ENCODE measurements around the gene CYYR1.

The CYYR1 gene

GRCh38 chr21:26437326-26438009 is 135.6 kb downstream of the CYYR1 start:
- DNase-seq (ENCODE audit: low read depth in 2 of 2), result no peak

DNA sequence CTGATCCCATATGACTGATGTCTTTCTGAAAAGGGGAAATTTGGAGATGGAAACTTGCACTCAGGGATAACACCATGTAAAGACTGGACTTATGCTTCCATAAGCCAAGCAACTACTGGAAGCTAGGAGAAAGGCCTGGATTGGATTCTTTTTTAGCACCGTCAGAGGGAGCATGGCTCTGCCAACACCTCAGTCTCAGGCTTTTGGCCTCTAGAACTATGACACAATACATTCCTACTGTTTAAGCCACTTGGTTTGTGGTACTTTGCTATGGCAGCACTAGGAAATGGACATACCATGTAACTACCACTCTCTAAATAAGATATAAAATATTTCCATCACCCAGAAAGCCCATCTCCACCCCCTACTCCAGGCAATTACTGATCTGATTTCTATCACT is 139.7 kb downstream of the CYYR1 start:
- DNase-seq (ENCODE audit: low read depth in 2 of 2), result no peak

GRCh38 chr21:26432410-26432809 is 140.7 kb downstream of the CYYR1 start:
- DNase-seq (ENCODE audit: low read depth in 2 of 2), result no peak

DNA sequence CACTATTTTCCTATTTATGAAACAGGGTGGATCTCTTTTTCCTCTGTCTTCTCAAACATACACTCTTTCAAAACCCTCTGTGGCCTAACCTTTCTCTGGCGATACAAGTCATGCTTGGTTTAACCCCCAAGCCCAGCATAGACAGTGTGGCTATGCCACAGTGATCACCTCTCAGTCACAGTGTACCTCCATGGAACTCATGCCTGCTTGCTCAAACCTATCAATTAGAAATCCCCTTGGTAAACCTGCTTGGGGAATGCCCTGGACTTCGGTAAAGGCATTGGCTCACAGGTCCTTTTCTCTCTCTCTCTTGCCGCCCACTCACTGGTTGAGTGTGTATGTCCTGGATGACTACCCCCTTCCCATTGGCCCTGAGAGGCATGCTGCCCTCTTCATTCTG is 147.5 kb downstream of the CYYR1 start:
- DNase-seq (ENCODE audit: low read depth in 2 of 2), result no peak

- no peak for DNase-seq (ENCODE audit: low read depth in 2 of 2)
Observed at GRCh38 chr21:26423511-26423910, 149.6 kb downstream of the CYYR1 start.

DNA sequence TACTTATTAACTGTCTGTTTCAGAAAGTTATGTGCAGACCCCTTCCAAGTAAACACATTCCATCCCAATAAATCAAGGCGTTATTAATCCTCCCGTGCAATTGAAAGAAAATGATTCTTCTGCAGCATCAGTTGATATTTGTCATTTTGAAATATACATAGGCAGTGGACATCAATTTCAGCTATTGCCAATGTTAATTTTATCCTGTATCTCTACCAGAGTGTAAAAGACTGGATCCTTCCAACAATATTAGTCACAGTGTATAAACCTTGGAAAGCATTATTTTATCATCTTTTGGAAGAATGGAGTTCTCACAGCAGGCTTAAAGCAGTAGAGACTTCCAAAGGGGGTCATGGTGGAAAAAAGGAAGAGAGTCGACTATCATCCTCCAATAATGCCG is 150.4 kb downstream of the CYYR1 start:
- no peak for DNase-seq (ENCODE audit: low read depth in 2 of 2)

DNA sequence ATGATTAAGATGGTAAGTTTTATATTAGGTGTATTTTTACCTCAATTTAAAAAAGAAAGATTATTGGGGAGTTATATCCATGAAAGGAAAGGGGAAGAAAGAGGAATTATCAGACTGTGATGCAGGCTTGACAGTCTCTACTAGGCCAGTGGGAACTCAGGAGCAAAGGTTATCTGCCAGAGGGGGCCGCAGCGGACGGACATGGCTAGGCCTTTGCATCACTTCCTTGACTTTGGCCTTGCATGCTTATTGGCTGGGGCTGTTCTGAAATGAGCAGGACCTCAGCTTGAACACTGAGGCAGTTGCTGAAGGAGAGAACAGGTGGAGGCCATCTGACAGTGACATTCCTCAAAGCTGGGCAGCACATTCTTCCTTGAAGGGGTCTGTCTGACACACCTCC is 150.9 kb downstream of the CYYR1 start:
- DNase-seq (ENCODE audit: low read depth in 2 of 2), result no peak

GRCh38 chr21:26421724-26422123 is 151.4 kb downstream of the CYYR1 start:
- no peak for DNase-seq (ENCODE audit: low read depth in 2 of 2)
